HFFc6 (cell line): ENCODE results near the gene FOXN1. TPM values are rescaled to one million over a fixed set of nuclear protein-coding genes. Genes with fewer than 3 reads are reported as not detected.

ENCODE experiments used
- DNase-seq: peaks from one replicate; pipeline ENCODE4 v3.0.0-alpha.2; 2018
- H3K27ac Mint-ChIP-seq: 2 replicates; pipeline ENCODE4 v1.8.0; 2020; ENCODE audit warnings: mild to moderate bottlenecking, mixed read lengths
- H3K27me3 Mint-ChIP-seq: 2 replicates; pipeline ENCODE4 v1.8.0; 2021; ENCODE audit warnings: mild to moderate bottlenecking, moderate library complexity, mixed read lengths; ENCODE audit not compliant: insufficient read depth
- H3K36me3 Mint-ChIP-seq: 2 replicates; pipeline ENCODE4 v1.8.0; 2021; ENCODE audit warnings: low read depth, mixed read lengths
- H3K4me1 Mint-ChIP-seq: 2 replicates; pipeline ENCODE4 v1.8.0; 2020; ENCODE audit warnings: low read depth, mixed read lengths
- H3K4me3 Mint-ChIP-seq: 2 replicates; pipeline ENCODE4 v1.8.0; 2020; ENCODE audit warnings: mild to moderate bottlenecking, moderate library complexity, mixed read lengths
- H3K9me3 Mint-ChIP-seq: 2 replicates; pipeline ENCODE4 v1.8.0; 2020; ENCODE audit warnings: mild to moderate bottlenecking, mixed read lengths
- CTCF ChIP-seq: fragments of 200-600 bp; sonication (generic); IDR thresholded peaks from 2 replicates; pipeline ENCODE4 v1.5.0; 2021; ENCODE audit warnings: antibody characterized with exemption, mild to moderate bottlenecking
- total RNA-seq, 6 experiments: library from RNA; stranded (reverse); fragmentation: NEBNext Ultra II Directional; extraction: Animal tissue kit (Norgen Biotek cat#: 25700); gene quantifications; 2 replicates in 1 of 6; 3 replicates in 5 of 6; pipeline ENCODE4 v1.2.3, GENCODE V29; 2021

Gene FOXN1
- total RNA-seq, 6 experiments from 2014 or later, result not detected

GRCh38 chr17:28537219-28537610 lies 31.1 kb downstream of the FOXN1 start:
- Mint-ChIP-seq H3K36me3 (no peaks in the 10 kb centered on the region), H3K27me3 (peaks cover 12% of the 10 kb centered on the region), H3K4me1 (peaks cover 15% of the 10 kb centered on the region), H3K27ac (no peak overlapping the region), H3K4me3 (no peak overlapping the region), H3K9me3 (no peaks in the 10 kb centered on the region)
- no peak for DNase-seq
- TF ChIP-seq CTCF, result no peak

GRCh38 chr17:28538296-28538895 lies 32.2 kb downstream of the FOXN1 start:
- Mint-ChIP-seq H3K36me3 (no peaks in the 10 kb centered on the region), H3K27me3 (peaks cover 12% of the 10 kb centered on the region), H3K27ac (no peak overlapping the region), H3K4me3 (no peak overlapping the region), H3K9me3 (no peaks in the 10 kb centered on the region), H3K4me1 (peaks cover 4% of the 10 kb centered on the region)
- DNase-seq, result no peak
- no peak for TF ChIP-seq CTCF

GRCh38 chr17:28540231-28540630 lies 34.1 kb downstream of the FOXN1 start:
- Mint-ChIP-seq H3K4me3 (no peak overlapping the region), H3K27ac (no peak overlapping the region), H3K4me1 (no peaks in the 10 kb centered on the region), H3K9me3 (no peaks in the 10 kb centered on the region), H3K27me3 (peaks cover 7% of the 10 kb centered on the region), H3K36me3 (no peaks in the 10 kb centered on the region)
- DNase-seq, result no peak
- TF ChIP-seq CTCF, result no peak

- Mint-ChIP-seq H3K27ac (no peak overlapping the region), H3K4me3 (no peak overlapping the region), H3K36me3 (no peaks in the 10 kb centered on the region; the same call in 1 of the 2 replicates), H3K4me1 (peaks cover 11% of the 10 kb centered on the region; the same call in 1 of the 2 replicates), H3K9me3 (no peaks in the 10 kb centered on the region), H3K27me3 (peaks cover 7% of the 10 kb centered on the region)
- no peak for TF ChIP-seq CTCF
- DNase-seq, result no peak
Measured at GRCh38 chr17:28541439-28541838, 35.3 kb downstream of the FOXN1 start.

GRCh38 chr17:28544402-28545140 lies 38.4 kb downstream of the FOXN1 start:
- Mint-ChIP-seq H3K4me3 (no peak overlapping the region), H3K36me3 (no peaks in the 10 kb centered on the region; the same call in 1 of the 2 replicates), H3K4me1 (peaks cover 19% of the 10 kb centered on the region), H3K27me3 (peaks cover 1% of the 10 kb centered on the region; the same call in 1 of the 2 replicates), H3K27ac (no peak overlapping the region), H3K9me3 (no peaks in the 10 kb centered on the region)
- DNase-seq, result no peak
- TF ChIP-seq CTCF, result no peak
